Measurements from ENCODE around the gene OPCML.

Gene OPCML

GRCh38 chr11:133311230-133311629 is 221.1 kb downstream of the OPCML start:
- no peaks in the 10 kb centered on the region for H3K4me1 Mint-ChIP-seq (ENCODE audit: low read depth)
- peaks cover 8% of the 10 kb centered on the region for H3K9me3 Mint-ChIP-seq
- DNase-seq: no peak
- H3K27ac Mint-ChIP-seq: no peak overlapping the region
- no peaks in the 10 kb centered on the region for H3K36me3 Mint-ChIP-seq (ENCODE audit: low read depth)
- no peaks in the 10 kb centered on the region for H3K27me3 Mint-ChIP-seq
- H3K4me3 Mint-ChIP-seq: no peak overlapping the region

- peaks cover 3% of the 10 kb centered on the region for H3K27me3 Mint-ChIP-seq
Measured at GRCh38 chr11:133306019-133306418, 226.3 kb downstream of the OPCML start.

GRCh38 chr11:133305208-133305956 is 226.9 kb downstream of the OPCML start:
- H3K27ac Mint-ChIP-seq: no peak overlapping the region
- H3K36me3 Mint-ChIP-seq (ENCODE audit: low read depth): no peaks in the 10 kb centered on the region
- H3K27me3 Mint-ChIP-seq: peaks cover 3% of the 10 kb centered on the region
- peaks cover 2% of the 10 kb centered on the region for H3K9me3 Mint-ChIP-seq
- H3K4me3 Mint-ChIP-seq: no peak overlapping the region
- DNase-seq: no peak
- no peaks in the 10 kb centered on the region for H3K4me1 Mint-ChIP-seq (ENCODE audit: low read depth)

More at GRCh38 chr11:133306019-133306418, 226.3 kb downstream of the OPCML start:
- Mint-ChIP-seq H3K4me3 (no peak overlapping the region), H3K9me3 (peaks cover 2% of the 10 kb centered on the region), H3K4me1 (ENCODE audit: low read depth) (no peaks in the 10 kb centered on the region), H3K27ac (no peak overlapping the region), H3K36me3 (ENCODE audit: low read depth) (no peaks in the 10 kb centered on the region)
- DNase-seq: no peak

DNA sequence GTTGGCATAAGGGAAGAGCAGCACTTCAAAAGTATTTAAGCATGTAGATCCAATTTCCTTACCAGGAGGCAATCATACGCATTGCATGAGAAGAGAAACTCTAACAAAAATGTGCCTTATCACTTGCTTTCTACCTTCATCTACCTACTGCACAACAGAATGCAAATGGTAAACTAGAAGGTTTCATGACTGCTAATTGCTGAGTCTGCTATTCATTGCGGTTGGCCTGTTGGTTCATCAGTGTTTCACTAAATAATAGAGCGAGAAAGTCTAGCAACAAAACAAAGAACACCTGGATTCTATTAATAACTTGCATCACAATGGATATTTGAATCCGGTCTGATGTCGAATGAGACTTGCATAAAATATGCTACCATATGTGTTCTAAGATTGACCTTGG is 229.0 kb downstream of the OPCML start:
- Mint-ChIP-seq H3K4me3 (no peak overlapping the region), H3K4me1 (ENCODE audit: low read depth) (no peaks in the 10 kb centered on the region), H3K36me3 (ENCODE audit: low read depth) (no peaks in the 10 kb centered on the region), H3K9me3 (peaks cover 2% of the 10 kb centered on the region), H3K27me3 (peaks cover 3% of the 10 kb centered on the region), H3K27ac (no peak overlapping the region)
- no peak for DNase-seq

DNA sequence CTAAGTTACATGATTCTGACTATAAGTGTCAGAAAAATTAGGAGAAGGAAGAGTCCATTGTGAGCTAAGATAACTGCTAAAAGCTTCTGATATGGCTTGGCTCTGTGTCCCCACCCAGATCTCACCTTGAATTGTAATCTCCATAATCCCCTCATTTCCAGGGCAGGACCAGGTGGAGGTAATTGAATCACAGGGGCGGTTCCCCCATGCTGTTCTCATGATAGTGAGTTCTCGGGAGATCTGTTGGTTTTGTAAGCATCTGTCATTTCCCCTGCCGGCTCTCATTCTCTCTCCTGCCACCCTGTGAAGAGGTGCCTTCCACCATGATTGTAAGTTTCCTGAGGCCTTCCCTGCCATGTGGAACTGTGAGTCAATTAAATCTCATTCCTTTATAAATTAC is 230.2 kb downstream of the OPCML start:
- peaks cover 3% of the 10 kb centered on the region for H3K27me3 Mint-ChIP-seq
- H3K4me3 Mint-ChIP-seq: no peak overlapping the region
- no peaks in the 10 kb centered on the region for H3K4me1 Mint-ChIP-seq (ENCODE audit: low read depth)
- H3K36me3 Mint-ChIP-seq (ENCODE audit: low read depth): no peaks in the 10 kb centered on the region
- no peak for DNase-seq
- no peak overlapping the region for H3K27ac Mint-ChIP-seq
- H3K9me3 Mint-ChIP-seq: peaks cover 2% of the 10 kb centered on the region

- no peak for DNase-seq
- no peaks in the 10 kb centered on the region for H3K9me3 Mint-ChIP-seq
- no peak overlapping the region for H3K4me3 Mint-ChIP-seq
- H3K27ac Mint-ChIP-seq: no peak overlapping the region
- H3K36me3 Mint-ChIP-seq (ENCODE audit: low read depth): no peaks in the 10 kb centered on the region
- H3K4me1 Mint-ChIP-seq (ENCODE audit: low read depth): no peaks in the 10 kb centered on the region
- H3K27me3 Mint-ChIP-seq: peaks cover 3% of the 10 kb centered on the region
Measured at GRCh38 chr11:133300666-133301065, 231.6 kb downstream of the OPCML start.

DNA sequence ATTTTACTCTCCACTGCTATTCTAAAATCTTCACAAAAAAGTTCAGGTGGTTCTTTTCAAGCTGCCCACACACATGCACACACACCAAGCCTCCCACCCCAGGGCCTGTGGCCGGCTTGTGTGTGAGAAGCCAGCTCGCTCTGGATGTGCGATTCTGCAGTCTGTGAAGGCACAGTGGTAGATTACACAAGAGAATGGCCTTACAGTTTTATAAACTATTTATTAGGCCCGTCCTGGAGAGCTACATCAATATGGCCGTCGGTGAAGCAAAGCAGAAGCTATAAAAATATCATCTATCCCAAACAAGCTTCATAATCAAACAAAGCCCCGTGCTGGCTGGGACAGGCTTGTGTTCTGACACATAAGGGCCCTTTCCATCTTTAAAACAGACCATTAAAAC is 240.5 kb downstream of the OPCML start:
- Mint-ChIP-seq H3K9me3 (no peaks in the 10 kb centered on the region), H3K4me3 (no peak overlapping the region), H3K4me1 (ENCODE audit: low read depth) (no peaks in the 10 kb centered on the region), H3K27ac (no peak overlapping the region), H3K27me3 (no peaks in the 10 kb centered on the region), H3K36me3 (ENCODE audit: low read depth) (no peaks in the 10 kb centered on the region)
- no peak for DNase-seq

GRCh38 chr11:133285359-133285758 is 246.9 kb downstream of the OPCML start:
- Mint-ChIP-seq H3K9me3 (no peaks in the 10 kb centered on the region), H3K4me1 (ENCODE audit: low read depth) (no peaks in the 10 kb centered on the region), H3K4me3 (no peak overlapping the region), H3K27ac (no peak overlapping the region), H3K27me3 (no peaks in the 10 kb centered on the region), H3K36me3 (ENCODE audit: low read depth) (no peaks in the 10 kb centered on the region)
- no peak for DNase-seq

DNA sequence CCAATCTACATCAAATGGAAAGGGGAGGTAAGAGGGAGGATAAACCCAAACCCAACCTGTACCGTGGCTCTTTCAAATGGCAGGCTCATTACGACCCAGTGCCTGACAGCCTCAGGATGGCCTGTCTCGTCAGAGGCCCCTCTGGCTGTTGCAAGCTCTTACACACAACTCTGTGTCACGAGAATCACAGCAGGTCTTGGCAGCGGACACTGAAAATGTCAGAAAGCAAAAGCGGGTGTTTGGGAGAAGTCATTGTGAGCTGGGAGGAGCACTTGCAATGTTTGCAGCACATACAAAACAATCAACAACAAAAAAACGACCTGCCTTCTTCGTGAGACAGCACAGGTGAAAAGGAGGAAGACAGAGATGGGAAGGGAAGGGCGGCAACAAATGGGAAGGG is 248.1 kb downstream of the OPCML start:
- H3K36me3 Mint-ChIP-seq (ENCODE audit: low read depth): no peaks in the 10 kb centered on the region
- DNase-seq: no peak
- no peaks in the 10 kb centered on the region for H3K4me1 Mint-ChIP-seq (ENCODE audit: low read depth)
- H3K27me3 Mint-ChIP-seq: no peaks in the 10 kb centered on the region
- no peak overlapping the region for H3K27ac Mint-ChIP-seq
- no peak overlapping the region for H3K4me3 Mint-ChIP-seq
- H3K9me3 Mint-ChIP-seq: no peaks in the 10 kb centered on the region

- H3K4me3 Mint-ChIP-seq: no peak overlapping the region
- no peak for DNase-seq
- no peaks in the 10 kb centered on the region for H3K36me3 Mint-ChIP-seq (ENCODE audit: low read depth)
- H3K4me1 Mint-ChIP-seq (ENCODE audit: low read depth): no peaks in the 10 kb centered on the region
- no peak overlapping the region for H3K27ac Mint-ChIP-seq
- H3K27me3 Mint-ChIP-seq: no peaks in the 10 kb centered on the region
- no peaks in the 10 kb centered on the region for H3K9me3 Mint-ChIP-seq
Measured at GRCh38 chr11:133277886-133278285, 254.4 kb downstream of the OPCML start.

DNA sequence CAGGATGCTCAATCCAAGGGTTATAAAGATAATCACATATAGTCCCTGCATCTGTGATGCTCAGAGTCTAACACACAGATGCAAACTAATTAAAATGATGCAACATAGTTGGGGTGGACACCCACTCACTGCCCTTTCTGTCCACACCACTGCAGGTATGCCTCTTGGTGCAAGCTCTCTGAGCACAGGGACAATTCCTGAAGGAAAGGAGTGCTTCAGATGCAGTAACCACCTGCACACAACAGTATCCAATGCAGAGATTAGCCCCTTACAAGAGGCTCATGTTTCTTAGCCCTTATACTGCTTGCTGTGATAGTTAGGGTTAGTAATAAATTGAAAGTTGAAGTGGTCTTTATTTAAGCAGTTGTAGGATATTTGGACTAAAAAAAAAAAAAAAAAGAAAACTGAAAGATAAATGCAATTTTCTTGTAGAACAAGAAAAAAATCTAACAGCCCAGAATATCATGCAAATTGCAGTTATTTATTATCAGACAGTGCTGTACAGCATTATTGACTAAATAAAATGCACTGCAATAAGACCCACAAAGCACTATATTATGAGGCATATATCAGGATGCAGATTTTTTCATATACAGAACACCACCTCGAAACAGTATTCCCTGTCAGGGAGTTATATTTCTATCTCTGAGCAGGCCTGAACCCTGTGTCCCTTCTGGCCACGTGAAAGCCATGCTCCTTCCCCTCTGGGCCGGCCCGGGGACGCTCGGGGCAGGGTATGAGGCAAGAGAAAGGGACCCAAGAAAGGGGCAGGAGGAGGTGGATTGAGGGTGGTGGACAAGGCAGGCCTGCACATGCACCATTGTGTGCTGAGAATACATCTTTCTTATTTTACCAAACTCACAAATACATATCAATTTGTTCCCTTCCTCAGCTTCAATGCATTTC is 260.2 kb downstream of the OPCML start:
- no peaks in the 10 kb centered on the region for H3K36me3 Mint-ChIP-seq (ENCODE audit: low read depth)
- H3K27ac Mint-ChIP-seq: no peak overlapping the region
- peaks cover 5% of the 10 kb centered on the region for H3K9me3 Mint-ChIP-seq
- DNase-seq: no peak
- H3K27me3 Mint-ChIP-seq: peaks cover 6% of the 10 kb centered on the region
- H3K4me1 Mint-ChIP-seq (ENCODE audit: low read depth): no peaks in the 10 kb centered on the region
- H3K4me3 Mint-ChIP-seq: no peak overlapping the region

- DNase-seq: no peak
- Mint-ChIP-seq H3K27ac (no peak overlapping the region), H3K4me1 (ENCODE audit: low read depth) (no peaks in the 10 kb centered on the region), H3K9me3 (peaks cover 5% of the 10 kb centered on the region), H3K27me3 (peaks cover 6% of the 10 kb centered on the region), H3K36me3 (ENCODE audit: low read depth) (no peaks in the 10 kb centered on the region), H3K4me3 (no peak overlapping the region)
Measured at GRCh38 chr11:133271206-133271605, 261.1 kb downstream of the OPCML start.

GRCh38 chr11:133269267-133269666 is 263.0 kb downstream of the OPCML start:
- H3K27ac Mint-ChIP-seq: no peak overlapping the region
- H3K4me3 Mint-ChIP-seq: no peak overlapping the region
- H3K4me1 Mint-ChIP-seq (ENCODE audit: low read depth): no peaks in the 10 kb centered on the region

GRCh38 chr11:133266986-133267385 is 265.3 kb downstream of the OPCML start:
- H3K27me3 Mint-ChIP-seq: peaks cover 6% of the 10 kb centered on the region
- no peak overlapping the region for H3K27ac Mint-ChIP-seq
- H3K36me3 Mint-ChIP-seq (ENCODE audit: low read depth): no peaks in the 10 kb centered on the region
- no peak for DNase-seq
- H3K9me3 Mint-ChIP-seq: peaks cover 5% of the 10 kb centered on the region
- H3K4me1 Mint-ChIP-seq (ENCODE audit: low read depth): no peaks in the 10 kb centered on the region
- H3K4me3 Mint-ChIP-seq: no peak overlapping the region

More at GRCh38 chr11:133269267-133269666, 263.0 kb downstream of the OPCML start:
- DNase-seq: no peak
- H3K27me3 Mint-ChIP-seq: peaks cover 6% of the 10 kb centered on the region
- peaks cover 5% of the 10 kb centered on the region for H3K9me3 Mint-ChIP-seq
- no peaks in the 10 kb centered on the region for H3K36me3 Mint-ChIP-seq (ENCODE audit: low read depth)

DNA sequence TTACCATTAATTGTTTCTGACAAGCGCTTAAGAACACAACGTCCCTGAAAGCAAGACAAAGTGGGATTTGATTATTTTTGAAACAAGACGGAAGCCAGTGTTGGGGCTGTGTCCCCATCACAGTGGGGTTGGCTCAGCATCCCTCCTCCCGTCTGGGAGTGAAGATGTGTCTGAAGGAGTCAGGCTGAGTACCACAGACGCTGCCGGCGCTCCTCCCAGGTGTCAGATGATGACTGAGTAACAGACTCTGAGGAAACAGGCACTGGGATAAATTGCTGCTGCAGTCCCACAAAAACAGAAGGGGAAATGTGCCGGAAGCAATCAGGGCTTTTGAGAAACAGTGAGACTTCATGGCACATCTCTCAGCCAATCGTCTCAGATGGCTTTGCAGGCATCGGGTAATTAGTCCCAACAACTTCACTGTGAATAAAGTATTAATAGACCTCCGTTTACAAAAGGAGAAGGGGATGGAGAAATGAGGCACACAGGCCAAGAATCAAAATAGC is 266.7 kb downstream of the OPCML start:
- DNase-seq: no peak
- Mint-ChIP-seq H3K4me1 (ENCODE audit: low read depth) (no peaks in the 10 kb centered on the region), H3K27me3 (peaks cover 6% of the 10 kb centered on the region), H3K27ac (no peak overlapping the region), H3K4me3 (no peak overlapping the region), H3K36me3 (ENCODE audit: low read depth) (no peaks in the 10 kb centered on the region), H3K9me3 (peaks cover 5% of the 10 kb centered on the region)

Measured in activated T-cell treated with anti-CD3 and anti-CD28 coated beads, Interleukin-2, amount 50 U/mL, for 24 hours (primary cell).